NCI-H1694 treated with DMSO at 0.1 percent for 48 hours (cell line): ENCODE data around the gene NLGN3.
"Not testable (repeated sequence)": the region's sequence is repeated elsewhere in the genome, so short reads cannot be mapped to it uniquely, and the experiment has no call there.

Source experiments
- DNase-seq: peaks from one replicate; lab custom pipeline; 2025; lab: John Stamatoyannopoulos, UW

NLGN3 gene

DNA sequence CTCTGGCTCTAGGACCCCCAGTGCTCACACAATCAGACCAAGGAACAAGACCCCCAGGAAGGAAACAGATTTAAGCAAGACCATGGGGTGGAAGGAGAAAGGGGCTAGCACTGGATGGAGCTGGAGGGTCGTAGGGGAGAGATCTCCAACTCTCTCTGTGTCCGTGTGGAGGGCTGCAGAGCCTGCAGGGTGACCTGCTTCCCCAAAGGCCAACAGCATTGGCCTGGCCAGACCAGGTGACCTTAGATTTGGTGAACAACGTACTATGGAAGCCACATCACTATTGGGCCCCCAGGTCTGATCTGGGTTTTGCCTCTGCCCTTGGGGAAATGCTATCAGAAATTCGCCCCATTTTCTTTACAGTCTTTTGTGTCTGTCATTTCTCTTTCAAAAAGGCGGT, 26.0 kb downstream of the NLGN3 start:
- no peak for DNase-seq

DNA sequence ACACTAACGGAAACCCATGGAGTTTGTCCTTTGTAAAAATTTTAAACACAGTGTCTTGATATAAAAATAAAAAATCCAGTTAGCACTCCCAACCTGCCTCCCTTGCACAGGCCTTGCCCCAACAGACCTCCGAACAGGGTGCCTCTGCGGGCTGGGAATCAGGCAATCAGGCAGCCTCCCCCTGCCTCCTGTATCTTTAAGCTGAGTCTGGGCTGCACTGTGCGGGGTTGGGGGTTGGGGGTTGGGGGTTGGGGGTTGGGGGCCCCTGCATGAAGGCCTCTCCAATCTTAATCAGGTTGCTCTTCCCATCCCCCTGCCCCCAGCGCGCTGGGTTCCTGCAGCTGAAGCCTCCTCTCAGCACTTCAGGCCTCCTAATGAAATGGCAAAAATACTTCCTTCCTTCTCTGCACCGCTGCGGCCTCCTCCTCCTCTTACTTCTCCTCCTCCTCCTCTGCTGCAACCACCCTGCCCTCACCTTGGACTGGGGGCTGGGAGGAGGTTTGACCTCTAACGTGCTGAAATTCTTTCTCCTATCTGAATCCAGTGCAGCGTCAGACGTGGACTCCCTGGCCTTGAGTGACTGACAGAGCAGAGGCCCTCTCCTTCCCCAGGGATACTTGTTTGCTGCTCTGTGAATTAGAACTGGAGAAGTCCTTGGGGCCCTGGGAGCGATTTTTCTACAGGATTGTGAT, 26.6 kb downstream of the NLGN3 start:
- no peak for DNase-seq

DNA sequence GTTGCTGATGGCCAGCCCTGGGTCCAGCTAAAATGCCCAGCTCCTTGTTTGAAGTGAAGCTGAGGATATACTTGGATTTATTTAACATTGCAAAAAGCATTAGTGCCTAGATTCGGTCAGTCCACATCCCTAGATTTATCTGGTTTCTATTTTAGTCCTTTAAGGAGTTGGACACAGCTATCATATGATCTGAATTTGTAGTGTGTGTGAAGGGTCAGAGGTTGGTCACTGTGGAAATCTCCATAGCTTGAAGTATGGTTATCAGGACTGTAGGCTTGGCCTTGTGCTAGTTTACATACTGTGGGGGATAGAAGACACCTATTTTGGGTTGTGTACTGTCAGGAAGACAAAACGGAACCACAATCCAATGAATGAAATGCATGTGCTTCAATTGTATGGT, 28.8 kb downstream of the NLGN3 start:
- DNase-seq: no peak

DNA sequence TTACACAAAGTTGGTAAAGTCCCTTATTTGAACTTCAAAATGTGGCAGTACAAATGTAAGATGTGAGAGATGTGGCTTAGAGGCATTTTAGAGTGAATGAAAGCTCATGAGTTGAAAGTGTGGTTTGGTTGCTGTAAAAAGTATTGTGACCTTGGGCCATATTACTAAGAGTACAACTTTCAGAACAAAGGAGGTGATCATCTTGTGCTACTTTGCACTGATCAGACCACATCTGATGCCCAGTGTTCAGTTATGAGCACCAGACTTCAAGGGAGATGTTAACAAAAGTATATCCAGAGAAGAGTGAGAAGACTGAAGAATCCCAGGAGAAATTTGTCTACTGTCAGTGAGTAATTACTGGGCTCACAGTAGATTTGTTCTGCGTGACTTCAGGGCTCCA, 30.2 kb downstream of the NLGN3 start:
- no peak for DNase-seq

DNA sequence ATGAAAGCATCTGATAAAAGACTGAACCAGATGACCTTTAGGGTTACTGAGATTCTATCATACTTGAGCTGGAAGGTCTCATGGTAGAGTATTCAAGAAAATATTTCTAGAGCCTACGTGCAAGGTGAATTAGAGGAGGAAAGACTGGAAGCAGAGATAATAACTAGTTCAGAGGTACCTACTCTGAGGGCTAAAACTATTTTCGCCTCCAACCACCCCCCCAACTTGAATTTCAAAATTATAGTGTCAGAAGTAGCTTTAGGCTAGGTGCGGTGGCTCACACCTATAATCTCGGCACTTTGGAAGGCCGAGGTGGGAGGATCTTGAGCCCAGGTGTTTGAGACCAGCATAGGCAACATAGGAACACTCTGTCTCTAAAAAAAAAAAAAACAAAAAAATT, 30.9 kb downstream of the NLGN3 start:
- no peak for DNase-seq

DNA sequence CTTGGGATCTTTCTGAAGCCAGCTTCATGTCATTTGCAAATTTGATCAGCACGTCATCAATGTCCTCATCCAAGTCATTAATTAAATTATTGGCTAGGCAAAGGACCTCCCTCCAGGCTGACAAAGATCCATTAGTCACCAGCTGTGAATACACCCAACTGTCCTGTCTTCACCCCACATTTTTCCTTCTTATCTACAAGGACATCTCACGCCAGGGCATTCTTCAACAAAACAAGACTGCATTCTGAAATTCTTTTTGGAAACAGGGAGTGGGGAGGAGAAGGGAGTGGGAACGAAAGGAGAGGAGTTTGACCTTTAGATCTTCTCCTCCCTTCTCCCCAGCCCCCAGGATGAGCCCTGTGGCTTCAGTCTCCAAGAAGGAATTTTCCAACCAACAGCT, 32.7 kb downstream of the NLGN3 start:
- no peak for DNase-seq

DNA sequence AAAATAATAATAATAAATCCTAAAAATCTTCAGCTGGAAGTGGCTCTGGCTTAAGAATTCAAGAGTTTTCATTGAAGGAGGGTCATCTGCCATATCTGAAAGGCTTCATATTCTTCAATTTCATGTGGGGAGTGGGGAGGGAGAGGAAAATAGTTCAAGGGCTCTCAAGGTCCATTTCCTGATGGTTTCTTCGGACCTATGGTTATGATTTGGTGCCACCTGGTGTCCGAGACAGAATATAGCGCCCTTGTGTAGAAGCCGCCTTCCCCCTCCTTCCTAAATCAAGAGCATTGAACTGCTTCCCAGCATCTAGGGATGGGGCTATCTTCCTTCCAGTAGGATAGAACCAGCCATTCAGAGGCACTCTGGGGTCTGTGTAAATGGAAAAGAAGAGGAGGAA, 34.3 kb downstream of the NLGN3 start:
- DNase-seq: peak; percentile 16

DNA sequence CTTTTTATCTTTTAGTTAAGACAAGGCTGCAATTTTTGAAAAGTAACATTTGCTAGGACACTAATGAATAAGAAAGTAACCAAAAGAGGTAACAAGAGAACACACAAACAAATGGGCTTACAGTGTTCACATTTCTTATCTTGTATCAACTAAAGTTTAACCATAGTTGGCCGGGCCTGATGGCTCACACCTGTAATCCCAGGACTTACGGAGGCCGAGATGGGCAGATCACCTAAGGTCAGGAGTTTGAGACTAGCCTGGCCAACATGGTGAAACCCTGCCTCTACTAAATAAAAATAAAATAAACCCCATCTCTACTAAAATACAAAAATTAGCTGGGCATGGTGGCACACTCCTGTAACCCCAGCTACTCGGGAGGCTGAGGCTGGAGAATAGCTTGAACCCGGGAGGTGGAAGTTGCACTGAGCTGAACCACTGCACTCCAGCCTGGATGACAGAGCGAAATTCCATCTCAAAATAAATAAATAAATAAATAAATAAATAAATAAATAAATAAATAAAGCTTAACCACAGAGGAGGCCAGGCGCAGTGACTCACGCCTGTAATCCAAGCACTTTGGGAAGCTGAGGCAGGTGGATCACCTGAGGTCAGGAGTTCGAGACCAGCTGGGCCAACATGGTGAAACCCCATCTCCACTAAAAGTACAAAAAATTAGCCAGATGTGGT, 36.1 kb downstream of the NLGN3 start:
- DNase-seq: not testable (repeated sequence)

DNA sequence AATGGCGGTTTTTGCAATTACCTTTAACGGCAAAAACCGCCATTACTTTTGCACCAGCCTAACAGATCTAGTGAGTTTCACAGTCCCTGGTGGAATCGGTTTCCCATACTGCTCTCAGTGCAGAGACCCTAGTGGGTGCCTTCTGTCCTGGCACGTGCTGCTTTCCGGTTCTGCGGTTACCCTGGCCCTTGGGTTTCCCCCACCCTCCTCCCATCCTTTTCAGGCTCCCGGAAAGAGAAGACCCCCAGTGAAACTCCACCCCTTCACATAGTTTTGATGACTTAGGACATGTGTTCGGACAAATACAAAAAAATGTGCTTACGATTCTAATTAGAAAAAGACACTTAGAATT, 36.9 kb downstream of the NLGN3 start:
- no peak for DNase-seq

DNA sequence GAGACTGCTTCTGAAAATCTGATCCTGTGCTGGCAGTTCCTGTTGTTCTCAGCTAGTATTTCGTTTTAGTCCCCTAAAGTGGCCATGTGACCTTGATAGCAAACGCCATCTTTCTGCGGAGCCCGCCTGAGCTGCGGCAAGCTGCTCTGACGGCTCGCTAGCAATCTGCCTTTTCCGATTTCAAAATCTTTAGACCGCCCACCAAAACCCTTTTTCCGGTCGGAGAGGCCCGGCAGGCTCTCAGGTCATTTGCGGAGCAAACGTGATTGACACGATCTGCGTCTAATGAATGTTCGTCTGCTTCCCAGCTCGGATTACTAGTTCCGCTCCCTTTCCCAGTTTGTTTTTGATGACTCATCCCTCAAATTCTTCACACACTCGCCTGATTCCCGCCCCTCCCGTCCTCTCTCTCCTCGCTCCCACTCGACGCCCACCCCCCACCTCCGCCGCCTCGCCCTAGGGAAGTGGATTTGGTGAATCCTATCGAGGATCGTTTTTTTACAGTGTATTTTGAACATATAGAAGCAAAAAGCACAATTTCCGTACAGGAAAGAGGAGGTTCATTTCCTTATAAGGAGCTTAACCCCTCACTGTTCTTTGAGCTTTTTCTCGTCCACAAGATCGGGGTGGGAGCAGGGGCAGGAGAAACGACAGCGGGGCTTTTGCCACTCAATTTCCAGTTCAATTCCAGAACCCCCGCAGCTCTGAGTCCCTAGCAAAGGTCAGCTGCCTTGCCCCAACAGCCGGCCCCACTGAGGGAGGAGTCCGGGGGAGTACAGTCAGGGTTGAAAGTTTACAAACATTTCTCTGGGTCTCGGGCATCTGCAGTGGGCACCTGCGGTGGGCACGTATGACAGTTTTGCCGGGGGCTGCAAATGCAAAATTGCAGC, 37.5 kb downstream of the NLGN3 start:
- DNase-seq: no peak

DNA sequence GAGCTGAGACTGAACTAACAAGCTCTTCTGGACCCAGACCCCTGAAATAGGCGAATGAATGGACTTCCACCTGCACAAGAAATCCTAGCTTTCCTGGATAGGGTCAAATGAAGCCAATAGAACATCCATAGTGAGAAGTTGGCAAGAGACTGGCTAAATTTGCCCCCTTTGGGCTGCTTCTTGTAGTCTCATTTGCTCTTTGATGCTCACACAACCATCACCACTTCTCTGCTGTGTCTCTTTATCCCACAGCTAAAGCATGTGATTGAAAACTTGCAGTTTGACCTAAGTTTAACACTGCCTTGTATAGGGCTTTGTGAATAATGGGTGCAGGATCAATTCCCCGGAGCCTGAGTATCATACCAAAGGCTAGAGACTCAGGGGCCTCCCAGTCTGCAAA, 38.2 kb downstream of the NLGN3 start:
- no peak for DNase-seq

DNA sequence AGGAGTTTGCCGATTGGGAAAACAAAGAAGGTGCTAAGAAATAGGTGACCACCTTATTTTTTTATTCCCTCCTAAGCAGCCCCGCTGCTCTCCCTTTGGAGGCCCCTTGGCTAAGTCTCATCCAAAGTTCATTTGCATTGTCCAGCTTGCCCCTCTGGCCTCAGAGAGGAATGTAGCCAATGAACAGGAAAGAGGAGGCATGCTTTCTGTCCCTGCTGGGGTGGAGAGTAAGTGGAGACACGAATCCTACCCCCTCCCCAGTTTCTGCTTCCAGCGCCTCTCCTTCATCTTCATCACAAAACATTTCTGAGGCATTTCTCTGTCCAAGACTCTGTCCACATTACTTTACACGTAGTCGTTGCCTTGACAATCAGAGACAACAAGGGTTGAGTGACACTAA, 38.7 kb downstream of the NLGN3 start:
- DNase-seq: no peak

DNA sequence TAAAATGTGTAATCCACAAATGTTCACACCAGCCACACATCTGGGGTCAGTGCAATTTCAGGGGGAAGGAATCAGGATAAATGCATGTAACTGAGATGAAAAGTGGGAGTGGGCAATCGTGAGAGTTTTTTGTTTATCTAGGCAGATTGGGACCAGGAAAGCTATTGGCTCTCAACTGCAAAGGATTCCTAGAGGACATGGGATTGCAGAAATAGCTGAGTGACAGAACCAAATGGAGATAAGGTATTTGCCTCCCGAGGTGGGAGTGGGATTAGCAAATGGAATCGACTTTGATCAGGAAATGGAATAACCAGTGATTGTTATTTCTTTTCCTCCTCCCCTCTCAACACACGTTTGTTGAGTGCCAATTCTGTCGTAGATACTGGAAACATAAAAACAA, 39.5 kb downstream of the NLGN3 start:
- no peak for DNase-seq

DNA sequence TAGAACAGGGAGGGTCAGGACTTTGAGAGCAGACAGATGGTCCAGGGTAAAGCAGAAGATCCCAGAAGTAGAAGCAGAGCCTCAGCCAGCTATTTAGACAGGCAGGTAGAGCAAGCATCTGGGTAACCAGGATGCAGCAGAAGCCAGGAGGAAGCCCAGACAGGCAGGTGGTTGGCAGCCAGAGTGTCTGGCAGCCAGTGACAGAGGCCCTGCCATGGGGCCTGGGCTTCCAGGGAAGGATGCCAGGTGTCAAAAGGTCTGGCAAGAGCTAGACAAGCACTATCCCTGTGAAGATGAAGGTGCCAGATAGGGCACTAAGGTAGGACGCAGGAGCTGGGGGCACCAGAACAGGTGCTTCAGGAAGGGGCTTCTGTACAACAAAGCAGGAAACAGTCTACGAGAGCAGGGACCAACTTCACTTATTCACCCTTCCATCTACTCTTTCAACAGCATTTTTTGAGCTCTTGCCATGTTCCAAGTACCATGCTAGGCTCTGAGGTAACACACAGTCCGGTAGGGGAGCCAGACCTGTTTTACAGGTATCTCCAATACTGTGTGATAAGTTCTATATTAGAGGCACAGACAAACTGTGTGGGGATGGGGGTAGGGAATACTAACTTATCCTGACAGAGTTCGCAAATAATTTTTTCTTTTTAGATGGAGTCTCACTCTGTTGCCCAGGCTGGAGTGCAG, 40.3 kb downstream of the NLGN3 start:
- no peak for DNase-seq

DNA sequence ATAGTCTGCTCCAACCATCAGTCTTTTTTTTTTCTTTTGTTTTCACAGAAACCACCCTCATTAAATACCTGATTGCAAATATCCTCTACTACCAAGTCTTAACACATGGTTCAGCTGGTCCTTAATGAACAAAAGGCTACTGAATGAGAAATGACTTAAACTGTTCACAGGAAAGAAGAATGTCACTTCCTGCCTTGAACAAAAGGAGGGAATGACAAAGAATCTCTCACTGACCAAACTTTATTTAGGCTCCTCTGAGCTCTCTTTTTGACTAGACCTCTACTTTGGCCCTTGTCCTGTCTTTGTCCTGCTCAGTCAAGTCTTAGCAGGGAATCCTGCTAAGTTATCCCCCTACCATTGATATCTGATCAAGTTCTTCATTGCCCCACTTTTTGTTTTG, 46.6 kb downstream of the NLGN3 start:
- no peak for DNase-seq

DNA sequence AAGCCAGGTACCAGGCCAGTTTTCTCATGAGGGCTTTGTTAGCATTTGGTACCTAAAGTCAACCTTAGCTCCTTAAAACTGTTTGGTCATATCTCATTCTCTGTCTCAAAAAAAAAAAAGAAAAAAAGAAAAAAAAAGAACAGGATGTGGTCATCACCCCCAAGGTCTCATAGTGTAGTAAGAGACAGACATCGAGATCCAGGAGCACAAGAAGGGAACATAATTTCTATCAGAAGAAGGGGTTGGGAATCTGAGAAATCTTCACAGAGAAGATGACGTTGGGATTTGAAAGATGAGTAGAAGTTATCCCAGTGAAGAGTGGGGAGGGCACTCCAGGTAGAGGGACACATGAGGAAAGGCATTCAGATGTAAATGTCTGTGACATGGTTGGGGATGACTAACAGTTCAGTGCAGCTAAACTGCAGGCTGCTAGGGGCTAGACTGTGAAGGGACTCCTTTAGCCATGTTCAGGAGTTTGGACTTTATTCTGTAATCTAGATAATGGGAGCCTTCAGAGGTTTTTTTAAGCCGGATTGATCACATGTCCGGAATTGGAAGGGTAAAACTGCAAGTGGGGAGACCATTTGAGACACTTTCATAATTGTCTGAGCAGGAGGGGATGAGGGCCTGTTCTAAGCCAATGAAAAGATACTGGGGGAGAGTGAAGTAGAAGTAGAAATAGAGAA, 51.5 kb downstream of the NLGN3 start:
- no peak for DNase-seq

DNA sequence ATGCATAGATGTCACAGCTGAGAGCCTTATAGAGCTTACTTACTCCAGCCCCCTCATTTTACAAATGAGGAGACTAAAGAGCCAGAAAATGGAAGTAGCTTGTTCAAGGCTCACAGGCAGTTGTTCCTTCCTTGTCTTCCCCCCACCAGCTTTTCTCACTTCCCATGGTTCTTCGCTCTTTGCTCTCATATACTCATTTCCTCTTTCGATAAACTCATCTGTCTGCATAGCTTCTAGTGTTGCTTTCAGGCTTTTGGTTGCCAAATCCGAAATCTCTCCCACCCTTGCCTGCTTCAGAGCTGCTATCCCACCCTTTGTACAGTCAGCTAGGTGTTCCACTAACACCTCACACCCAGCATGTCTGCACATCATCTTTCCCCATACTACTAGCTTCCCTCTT, 53.4 kb downstream of the NLGN3 start:
- no peak for DNase-seq

DNA sequence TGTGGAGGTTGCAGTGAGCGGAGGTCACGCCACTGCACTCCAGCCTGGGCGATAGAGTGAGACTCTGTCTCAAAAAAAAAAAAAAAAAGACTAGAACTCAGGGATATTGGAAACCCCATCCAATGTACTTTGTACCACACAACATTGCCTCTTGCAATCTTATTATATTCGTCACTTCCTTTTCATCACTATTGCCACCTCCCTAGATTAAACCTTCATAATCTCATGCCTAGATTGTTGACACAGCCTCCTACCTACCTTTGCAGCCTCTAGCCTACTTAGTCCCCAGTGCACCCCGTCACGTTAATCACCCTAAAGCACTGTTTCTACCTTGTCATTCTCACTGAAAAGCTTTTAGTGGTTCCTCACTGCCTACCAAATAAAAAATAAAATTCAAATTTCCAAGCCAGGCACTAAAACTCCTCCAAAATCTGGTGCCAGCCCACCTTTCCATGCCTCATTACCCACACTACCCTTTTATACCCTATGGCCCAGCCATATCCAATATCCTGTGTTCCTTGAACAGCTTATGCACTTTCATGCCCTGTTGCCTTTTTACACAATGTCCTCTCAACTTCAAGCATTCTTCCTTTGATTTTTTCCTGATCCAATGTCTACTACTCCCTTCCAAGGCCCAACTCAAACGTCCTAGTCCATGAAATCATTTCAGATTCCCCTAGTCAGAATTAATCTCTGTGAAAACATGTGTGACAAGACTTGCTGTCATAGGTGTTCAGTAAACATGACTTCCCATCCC, 54.8 kb downstream of the NLGN3 start:
- no peak for DNase-seq

DNA sequence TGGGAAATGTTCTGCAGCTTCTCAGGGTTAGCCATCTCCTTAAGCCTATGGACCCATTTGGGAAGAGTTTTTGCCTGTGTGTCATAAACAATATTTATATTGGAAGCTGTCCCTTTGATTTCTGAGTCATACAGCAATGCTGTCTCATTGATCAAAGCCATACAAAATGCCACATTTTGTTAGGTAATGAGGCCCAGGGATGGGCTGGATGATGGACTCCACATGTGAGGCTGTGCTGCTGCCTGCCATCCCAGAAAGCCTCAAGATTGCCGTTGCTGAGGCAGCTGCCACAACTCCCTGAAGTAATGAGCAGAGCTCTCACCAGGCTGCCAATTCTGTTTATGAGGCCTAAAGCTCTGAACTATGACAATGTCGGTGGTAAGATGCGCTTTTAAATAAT, 66.2 kb downstream of the NLGN3 start:
- DNase-seq: no peak

DNA sequence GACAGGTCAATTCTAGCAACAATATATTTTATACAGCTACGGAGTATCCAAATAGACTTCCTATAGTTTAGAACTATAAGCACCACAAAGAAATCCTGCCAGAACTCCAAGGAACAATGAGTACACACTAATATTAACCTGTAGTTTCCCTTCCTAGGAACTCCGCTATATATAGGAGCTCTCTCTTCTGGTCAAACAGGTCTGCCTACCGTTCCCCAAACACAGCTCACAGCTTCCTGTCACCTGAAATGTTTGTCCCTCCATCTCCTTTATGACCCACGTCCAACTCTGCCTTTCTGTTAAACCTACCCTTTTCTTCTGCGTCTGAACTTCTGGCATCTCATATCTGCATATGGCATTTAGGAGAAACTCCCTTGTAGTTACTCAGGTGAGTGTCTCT, 67.9 kb downstream of the NLGN3 start:
- no peak for DNase-seq

DNA sequence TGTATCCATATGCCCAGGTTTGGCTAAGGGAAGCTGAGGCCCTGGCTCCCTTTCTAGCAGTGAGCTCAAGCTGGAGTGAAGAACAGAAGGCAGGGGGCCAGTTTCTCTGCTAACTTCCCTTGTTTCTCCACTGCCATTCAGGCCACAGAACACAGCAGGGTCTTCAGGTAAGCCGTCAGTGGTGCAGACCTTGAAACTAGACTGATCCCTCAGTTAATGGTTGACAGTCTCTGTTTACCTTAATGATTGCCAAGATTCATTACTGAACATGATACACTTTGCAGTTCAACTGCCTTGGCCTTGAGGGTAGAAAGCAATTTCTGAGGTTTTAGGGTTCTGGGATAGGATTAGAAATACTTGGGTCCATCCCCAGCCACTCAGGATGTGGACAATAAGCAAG, 69.5 kb downstream of the NLGN3 start:
- no peak for DNase-seq
